HG03571 (cell line): ENCODE data around the gene SULF2.

Experiments used
- ATAC-seq: cut with Tn5 transposase; IDR thresholded peaks from one replicate; pipeline ENCODE4 v1.9.1; 2021; ENCODE audit not compliant: unreplicated experiment

The SULF2 gene

GRCh38 chr20:47610247-47610944 lies 174.9 kb downstream of the SULF2 start:
- ATAC-seq, result no peak

GRCh38 chr20:47609001-47609400 lies 176.3 kb downstream of the SULF2 start:
- ATAC-seq, result no peak
